HG02973 (cell line): Measurements from ENCODE around the gene TAMALIN.
A peak's percentile ranks its signal among the peaks of the same experiment; 100 is the strongest.

Source experiments
- ATAC-seq: cut with Tn5 transposase; IDR thresholded peaks from one replicate; pipeline ENCODE4 v1.9.1; 2021; ENCODE audit warnings: moderate library complexity; ENCODE audit not compliant: unreplicated experiment

Gene TAMALIN

GRCh38 chr12:52013626-52014310 is 7.0 kb downstream of the TAMALIN start:
- no peak for ATAC-seq

GRCh38 chr12:52014567-52015530 is 8.1 kb downstream of the TAMALIN start:
- no peak for ATAC-seq

DNA sequence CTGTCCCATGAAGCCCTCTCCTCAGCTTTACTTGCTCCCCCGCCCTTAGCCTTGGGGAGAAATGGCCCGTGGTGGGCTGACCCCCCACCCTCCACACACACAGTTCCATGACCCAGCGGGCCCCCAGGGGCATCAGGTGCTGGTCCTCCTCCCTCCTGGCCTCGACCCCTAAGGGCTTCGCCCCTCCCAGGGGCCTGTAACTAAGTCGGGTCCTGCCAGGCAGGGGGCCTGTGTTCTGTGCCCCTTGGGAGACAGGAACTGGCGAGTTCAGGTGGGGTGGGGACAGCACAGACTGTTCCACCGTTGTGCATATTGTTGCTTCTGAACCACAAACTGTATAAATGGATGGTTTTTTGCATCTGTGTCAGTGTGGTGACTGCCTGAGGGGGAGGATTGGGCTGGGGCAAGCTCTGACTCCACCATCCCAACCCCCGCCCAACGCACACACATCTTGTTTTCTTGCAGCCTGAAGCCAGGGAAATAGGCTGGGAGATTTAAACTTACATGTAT is 8.8 kb downstream of the TAMALIN start:
- ATAC-seq: no peak

DNA sequence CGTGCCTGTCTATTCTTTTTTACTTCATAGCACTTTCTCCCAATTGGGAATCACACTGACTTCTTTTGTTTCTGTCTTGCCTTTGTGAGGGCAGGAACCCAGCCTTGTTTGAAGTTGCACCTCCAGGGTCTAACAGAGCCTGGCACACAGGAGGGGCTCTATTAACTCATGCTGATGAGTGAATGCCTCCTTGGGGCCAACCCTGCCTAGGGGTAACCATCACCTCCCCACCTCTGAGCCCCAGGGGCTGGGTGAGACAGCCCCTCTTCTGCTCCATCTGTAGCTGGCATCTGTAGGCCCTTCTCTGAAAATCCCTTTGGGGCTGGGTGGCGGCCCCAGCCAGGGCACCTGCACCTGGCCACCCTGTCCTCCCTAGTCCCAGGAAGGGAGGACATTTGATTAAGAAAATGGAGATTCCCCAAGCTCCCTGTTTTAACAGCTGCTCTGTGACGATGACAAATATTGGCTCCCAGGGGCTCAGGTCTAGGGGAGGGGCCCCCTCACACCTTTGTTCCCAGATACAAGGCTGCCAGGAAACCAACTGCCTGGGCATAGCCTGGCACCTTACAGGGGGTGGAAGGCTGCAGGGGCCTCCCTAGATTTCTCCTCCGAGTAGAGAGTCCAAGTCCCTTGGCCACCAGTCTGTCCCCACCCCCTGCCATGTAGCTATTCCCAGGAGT is 11.8 kb downstream of the TAMALIN start:
- no peak for ATAC-seq

GRCh38 chr12:52019113-52019770 is 12.5 kb downstream of the TAMALIN start:
- no peak for ATAC-seq

DNA sequence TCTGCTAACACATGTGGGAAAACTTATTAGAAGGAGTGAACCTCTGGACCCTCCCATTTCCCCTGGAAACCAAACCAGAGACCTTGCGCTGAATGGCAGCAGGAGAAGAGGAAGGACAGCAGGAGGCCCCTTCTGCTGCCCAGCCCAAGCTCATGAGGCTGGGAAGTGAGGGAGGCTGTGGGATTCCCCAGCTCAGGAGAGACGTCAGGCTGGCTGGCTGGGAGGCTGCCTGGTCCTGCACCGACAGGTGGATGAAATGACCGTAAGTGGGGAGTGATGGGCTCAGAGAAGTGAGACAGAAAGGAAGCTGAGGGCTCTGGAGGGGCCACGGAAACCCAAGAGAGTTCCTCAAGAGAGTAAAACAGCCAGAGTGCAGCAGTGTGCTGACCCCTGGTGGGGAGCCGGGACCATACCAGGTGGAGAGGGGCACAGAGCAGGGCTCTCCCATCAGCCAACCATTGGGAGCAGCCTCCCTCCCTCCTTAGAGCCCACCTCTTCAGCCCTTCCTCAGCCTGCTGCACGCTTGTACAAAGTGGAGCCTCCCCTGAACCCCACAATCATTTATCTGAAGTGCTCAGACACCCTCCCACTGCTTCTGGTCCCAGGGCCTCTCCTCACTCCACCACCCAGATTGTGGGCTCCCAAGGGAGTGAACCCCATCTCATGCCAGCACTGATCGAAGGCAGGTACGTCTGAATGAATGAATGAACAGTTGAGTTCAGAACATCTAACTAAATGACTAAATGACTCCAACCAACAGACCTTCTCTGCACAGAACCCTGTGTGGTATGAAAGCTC is 14.0 kb downstream of the TAMALIN start:
- ATAC-seq: no peak

GRCh38 chr12:52022841-52023181 is 16.1 kb downstream of the TAMALIN start:
- ATAC-seq: no peak

- peak; percentile 49 for ATAC-seq
Measured at GRCh38 chr12:52023182-52023975, 16.6 kb downstream of the TAMALIN start.

DNA sequence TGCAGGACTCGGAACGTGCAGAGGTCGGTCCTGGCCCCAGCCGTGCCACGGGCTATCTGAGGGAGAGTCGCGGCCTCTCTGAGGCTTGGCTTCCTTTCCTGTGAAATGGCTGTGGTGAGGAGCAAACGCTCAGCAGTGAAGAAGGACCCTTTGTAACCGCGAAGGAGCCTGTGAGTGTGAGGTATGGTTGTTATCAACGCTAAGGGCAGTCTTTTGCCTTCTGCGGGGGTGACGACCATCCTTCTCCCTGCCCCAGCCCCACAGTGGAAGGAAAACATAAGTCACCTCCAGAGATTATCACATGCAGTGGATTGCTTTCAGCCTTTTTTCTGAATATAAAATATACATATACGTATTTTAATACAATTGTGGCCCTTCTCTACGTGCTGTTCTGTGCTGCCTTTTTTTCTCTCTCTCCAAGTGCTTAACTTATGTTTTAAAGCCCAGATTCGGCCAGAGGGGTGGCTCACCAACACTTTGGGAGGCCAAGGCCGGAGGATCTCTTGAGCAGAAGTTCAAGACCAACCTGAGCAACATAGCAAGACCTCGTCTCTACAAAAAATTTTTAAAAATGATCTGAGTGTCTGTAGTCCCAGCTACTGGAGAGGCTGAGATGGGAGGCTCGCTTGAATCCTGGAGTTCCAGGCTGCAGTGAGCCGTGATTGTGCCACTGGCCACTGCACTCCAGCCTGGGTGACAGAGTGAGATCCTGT is 17.4 kb downstream of the TAMALIN start:
- ATAC-seq: no peak

GRCh38 chr12:52024845-52025230 is 18.1 kb downstream of the TAMALIN start:
- no peak for ATAC-seq

GRCh38 chr12:52026263-52026662 is 19.5 kb downstream of the TAMALIN start:
- no peak for ATAC-seq

DNA sequence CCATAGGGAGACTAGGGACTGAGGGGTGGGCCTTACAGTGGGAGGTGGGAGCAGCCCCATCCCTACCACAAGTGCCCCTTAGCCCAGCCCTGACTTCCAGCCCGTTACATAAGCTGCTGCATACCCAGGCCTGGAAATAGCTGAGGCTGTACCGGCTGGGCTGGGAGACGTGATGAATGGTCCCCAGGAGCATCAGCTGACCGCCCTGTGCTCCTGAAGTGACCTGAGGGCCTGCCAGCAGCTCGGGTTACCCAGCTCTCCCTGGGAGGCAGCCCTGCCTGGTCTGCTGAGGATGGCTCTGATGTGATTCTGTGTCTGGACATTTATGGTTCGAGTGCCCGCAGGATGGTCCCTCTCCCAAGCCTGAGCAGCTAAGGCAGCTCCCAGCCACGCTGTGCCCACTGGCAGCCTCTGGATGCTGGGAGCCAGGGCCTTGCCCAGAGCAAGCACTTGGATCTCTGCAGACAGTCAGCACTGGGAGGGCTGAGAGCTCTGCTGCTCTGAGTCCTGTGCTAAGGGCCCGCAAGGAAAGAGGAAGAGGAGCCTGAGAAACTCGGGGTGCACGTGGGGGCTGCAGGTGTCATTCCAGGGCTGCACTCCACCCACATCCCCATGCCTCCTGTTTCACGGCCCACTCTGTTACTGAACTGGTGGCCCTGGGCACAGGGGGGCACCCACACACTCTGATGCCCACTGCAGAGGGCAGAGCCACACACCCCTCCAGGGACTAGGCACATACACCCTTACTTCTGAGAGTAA is 20.5 kb downstream of the TAMALIN start:
- no peak for ATAC-seq

DNA sequence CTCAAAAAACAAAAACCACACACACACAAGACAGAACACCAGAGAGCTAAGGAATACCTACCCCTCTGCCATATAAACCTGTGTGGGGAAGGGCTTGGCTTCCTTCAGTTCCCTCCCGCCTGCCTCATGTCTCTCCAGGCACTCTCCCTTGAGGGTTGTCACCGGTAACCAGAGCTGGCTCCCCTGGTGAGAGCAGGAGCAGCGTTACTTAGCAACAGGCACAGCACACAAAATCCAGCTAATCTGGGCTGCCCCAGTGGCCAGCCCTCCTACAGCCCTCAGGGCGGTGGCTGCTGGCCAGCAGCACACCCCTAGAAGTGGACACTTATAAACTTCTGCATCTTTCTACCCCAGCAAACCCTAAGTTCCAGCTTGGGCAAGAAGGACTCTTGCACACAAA is 22.9 kb downstream of the TAMALIN start:
- no peak for ATAC-seq

DNA sequence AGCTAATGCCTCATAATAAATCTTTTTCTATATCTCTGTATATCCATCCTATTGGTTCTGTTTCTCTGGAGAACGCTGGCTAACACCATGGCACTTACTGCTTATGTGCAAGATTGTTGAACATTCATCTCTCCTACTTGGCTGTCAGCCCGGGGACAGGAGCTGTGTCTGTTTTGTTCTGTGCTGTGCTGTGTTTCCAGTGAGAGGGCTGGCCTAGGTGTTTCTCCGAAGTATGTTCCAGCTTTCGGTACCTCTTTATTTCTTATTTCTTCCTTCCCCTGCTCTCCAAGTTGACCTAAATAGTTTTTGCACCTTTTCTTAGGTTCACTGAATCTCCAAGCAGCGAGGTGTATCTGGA is 25.7 kb downstream of the TAMALIN start:
- ATAC-seq: no peak

GRCh38 chr12:52032804-52033445 is 26.2 kb downstream of the TAMALIN start:
- ATAC-seq: peak; percentile 84

- ATAC-seq: no peak
Measured at GRCh38 chr12:52033446-52034140, 26.8 kb downstream of the TAMALIN start.

GRCh38 chr12:52035190-52035589 is 28.4 kb downstream of the TAMALIN start:
- no peak for ATAC-seq
